H7 (cell line): ENCODE measurements around the gene PPFIBP2. TPM values are rescaled to one million over a fixed set of nuclear protein-coding genes. Genes with fewer than 3 reads are reported as not detected.

Experiments used
- DNase-seq: peaks from one replicate; pipeline ENCODE4 v3.0.0; 2012
- H3K27me3 ChIP-seq: 2 replicates; pipeline ENCODE4 v1.6.0; 2011; ENCODE audit warnings: mild to moderate bottlenecking, low read length; ENCODE audit not compliant: control insufficient read depth, insufficient read depth
- H3K36me3 ChIP-seq: replicated peaks from 2 replicates; pipeline ENCODE4 v1.5.1; 2011; ENCODE audit warnings: low read length; ENCODE audit not compliant: control insufficient read depth, insufficient read depth
- H3K4me3 ChIP-seq: 2 replicates; pipeline ENCODE4 v1.5.1; 2011; ENCODE audit warnings: low read depth, mild to moderate bottlenecking, control low read depth, low read length, moderate library complexity; ENCODE audit not compliant: insufficient read depth
- total RNA-seq: library from RNA; depleted of rRNA; stranded (reverse); fragments of >200 nt; shearing (Covaris generic); gene quantifications from 2 replicates; pipeline ENCODE4 v1.2.3, GENCODE V29; 2014

The PPFIBP2 gene
- total RNA-seq, 1 experiment from 2014 or later: 9.4 TPM

GRCh38 chr11:7638710-7639642 is 125.2 kb downstream of the PPFIBP2 start:
- Histone ChIP-seq H3K4me3 (no peak overlapping the region), H3K27me3 (no peaks in the 10 kb centered on the region), H3K36me3 (no peaks in the 10 kb centered on the region; the same call in 1 of the 2 replicates)
- no peak for DNase-seq

- Histone ChIP-seq H3K27me3 (no peaks in the 10 kb centered on the region), H3K36me3 (no peaks in the 10 kb centered on the region; the same call in 1 of the 2 replicates), H3K4me3 (no peak overlapping the region)
- DNase-seq: no peak
Measured at GRCh38 chr11:7639643-7640025, 125.8 kb downstream of the PPFIBP2 start.

GRCh38 chr11:7640816-7641215 is 127.0 kb downstream of the PPFIBP2 start:
- Histone ChIP-seq H3K27me3 (no peaks in the 10 kb centered on the region), H3K4me3 (no peak overlapping the region), H3K36me3 (no peaks in the 10 kb centered on the region; the same call in 1 of the 2 replicates)
- DNase-seq: no peak

- DNase-seq: no peak
- no peak overlapping the region for H3K4me3 ChIP-seq
- no peaks in the 10 kb centered on the region for H3K27me3 ChIP-seq
- no peaks in the 10 kb centered on the region; the same call in 1 of the 2 replicates for H3K36me3 ChIP-seq
Measured at GRCh38 chr11:7642747-7643146, 128.9 kb downstream of the PPFIBP2 start.

GRCh38 chr11:7643314-7643713 is 129.5 kb downstream of the PPFIBP2 start:
- H3K27me3 ChIP-seq: no peaks in the 10 kb centered on the region
- H3K4me3 ChIP-seq: no peak overlapping the region
- DNase-seq: no peak
- no peaks in the 10 kb centered on the region; the same call in none of the 2 replicates for H3K36me3 ChIP-seq

GRCh38 chr11:7645206-7645605 is 131.4 kb downstream of the PPFIBP2 start:
- Histone ChIP-seq H3K36me3 (no peaks in the 10 kb centered on the region; the same call in none of the 2 replicates), H3K4me3 (no peak overlapping the region), H3K27me3 (no peaks in the 10 kb centered on the region)
- no peak for DNase-seq

GRCh38 chr11:7646866-7647265 is 133.1 kb downstream of the PPFIBP2 start:
- Histone ChIP-seq H3K27me3 (no peaks in the 10 kb centered on the region), H3K36me3 (no peaks in the 10 kb centered on the region; the same call in 1 of the 2 replicates), H3K4me3 (no peak overlapping the region)
- no peak for DNase-seq

GRCh38 chr11:7648264-7648663 is 134.5 kb downstream of the PPFIBP2 start:
- Histone ChIP-seq H3K36me3 (no peaks in the 10 kb centered on the region; the same call in 1 of the 2 replicates), H3K27me3 (no peaks in the 10 kb centered on the region), H3K4me3 (no peak overlapping the region)
- DNase-seq: no peak

GRCh38 chr11:7651140-7651551 is 137.3 kb downstream of the PPFIBP2 start:
- no peaks in the 10 kb centered on the region for H3K27me3 ChIP-seq
- DNase-seq: peak; percentile 6
- no peaks in the 10 kb centered on the region; the same call in none of the 2 replicates for H3K36me3 ChIP-seq
- no peak overlapping the region for H3K4me3 ChIP-seq

GRCh38 chr11:7651700-7652099 is 137.9 kb downstream of the PPFIBP2 start:
- Histone ChIP-seq H3K36me3 (no peaks in the 10 kb centered on the region; the same call in none of the 2 replicates), H3K4me3 (no peak overlapping the region), H3K27me3 (no peaks in the 10 kb centered on the region)
- no peak for DNase-seq

GRCh38 chr11:7654195-7654705 is 140.5 kb downstream of the PPFIBP2 start:
- Histone ChIP-seq H3K4me3 (no peak overlapping the region), H3K27me3 (no peaks in the 10 kb centered on the region), H3K36me3 (peaks cover 2% of the 10 kb centered on the region)
- peak; percentile 3 for DNase-seq

- no peaks in the 10 kb centered on the region for H3K27me3 ChIP-seq
- H3K4me3 ChIP-seq: no peak overlapping the region
- peaks cover 2% of the 10 kb centered on the region for H3K36me3 ChIP-seq
- no peak for DNase-seq
Measured at GRCh38 chr11:7655253-7656217, 141.7 kb downstream of the PPFIBP2 start.

GRCh38 chr11:7656704-7657103 is 142.9 kb downstream of the PPFIBP2 start:
- no peaks in the 10 kb centered on the region for H3K27me3 ChIP-seq
- peaks cover 2% of the 10 kb centered on the region for H3K36me3 ChIP-seq
- DNase-seq: no peak
- H3K4me3 ChIP-seq: no peak overlapping the region

GRCh38 chr11:7657306-7658025 is 143.7 kb downstream of the PPFIBP2 start:
- peak; percentile 84 for DNase-seq
- no peaks in the 10 kb centered on the region for H3K27me3 ChIP-seq
- no peak overlapping the region for H3K4me3 ChIP-seq
- peaks cover 2% of the 10 kb centered on the region for H3K36me3 ChIP-seq
